CD4-positive, alpha-beta T cell treated with Interferon gamma for 1 hour (primary cell): ENCODE data around the gene PCNA.

Experiments used
- DNase-seq: peaks from one replicate; pipeline ENCODE4 v3.0.0-alpha.2; 2020

Gene PCNA

GRCh38 chr20:5119435-5120184 lies at the start of gene PCNA:
PCNA (minus strand) TSS chr20:5119958; CDS start chr20:5119798, 160 bp downstream.
- DNase-seq, result peak; percentile 94

DNA sequence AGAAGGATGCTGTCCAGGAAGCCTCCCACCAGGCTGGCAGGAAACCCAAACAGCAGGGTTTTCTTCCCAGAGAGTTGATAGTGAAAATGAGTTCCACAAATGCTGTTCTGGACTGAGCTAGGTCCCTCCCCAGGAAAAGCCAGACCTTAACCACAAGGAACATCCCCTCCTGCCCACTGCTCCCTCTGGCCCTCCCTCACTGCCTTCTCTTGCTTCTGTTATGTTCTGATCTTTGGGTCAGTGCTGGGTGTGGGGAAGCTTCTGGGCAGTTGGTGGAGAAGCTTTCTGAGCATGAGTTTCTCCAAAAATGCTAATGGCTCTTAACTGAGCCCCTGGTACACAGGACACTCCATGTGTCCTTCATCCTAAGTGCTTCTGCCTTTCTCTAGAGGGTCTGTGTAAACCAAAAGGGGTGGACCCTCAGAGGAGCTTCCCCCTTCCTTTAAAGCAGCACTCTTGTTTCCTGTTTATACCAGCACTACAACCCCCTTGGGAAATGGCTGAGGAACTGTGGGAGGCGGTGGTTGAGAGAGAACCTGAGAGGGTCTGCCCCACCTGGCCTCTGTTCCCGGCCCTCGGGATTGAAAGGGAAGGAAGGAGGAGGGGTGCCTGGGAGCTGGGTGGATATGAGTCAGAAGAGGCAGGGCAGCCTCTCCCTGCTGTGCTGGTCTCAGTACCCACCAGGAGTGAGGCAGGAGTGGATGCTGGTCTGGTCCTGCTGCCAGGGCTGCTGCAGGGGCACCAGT lies 49.1 kb upstream of the PCNA start:
- DNase-seq, result no peak

DNA sequence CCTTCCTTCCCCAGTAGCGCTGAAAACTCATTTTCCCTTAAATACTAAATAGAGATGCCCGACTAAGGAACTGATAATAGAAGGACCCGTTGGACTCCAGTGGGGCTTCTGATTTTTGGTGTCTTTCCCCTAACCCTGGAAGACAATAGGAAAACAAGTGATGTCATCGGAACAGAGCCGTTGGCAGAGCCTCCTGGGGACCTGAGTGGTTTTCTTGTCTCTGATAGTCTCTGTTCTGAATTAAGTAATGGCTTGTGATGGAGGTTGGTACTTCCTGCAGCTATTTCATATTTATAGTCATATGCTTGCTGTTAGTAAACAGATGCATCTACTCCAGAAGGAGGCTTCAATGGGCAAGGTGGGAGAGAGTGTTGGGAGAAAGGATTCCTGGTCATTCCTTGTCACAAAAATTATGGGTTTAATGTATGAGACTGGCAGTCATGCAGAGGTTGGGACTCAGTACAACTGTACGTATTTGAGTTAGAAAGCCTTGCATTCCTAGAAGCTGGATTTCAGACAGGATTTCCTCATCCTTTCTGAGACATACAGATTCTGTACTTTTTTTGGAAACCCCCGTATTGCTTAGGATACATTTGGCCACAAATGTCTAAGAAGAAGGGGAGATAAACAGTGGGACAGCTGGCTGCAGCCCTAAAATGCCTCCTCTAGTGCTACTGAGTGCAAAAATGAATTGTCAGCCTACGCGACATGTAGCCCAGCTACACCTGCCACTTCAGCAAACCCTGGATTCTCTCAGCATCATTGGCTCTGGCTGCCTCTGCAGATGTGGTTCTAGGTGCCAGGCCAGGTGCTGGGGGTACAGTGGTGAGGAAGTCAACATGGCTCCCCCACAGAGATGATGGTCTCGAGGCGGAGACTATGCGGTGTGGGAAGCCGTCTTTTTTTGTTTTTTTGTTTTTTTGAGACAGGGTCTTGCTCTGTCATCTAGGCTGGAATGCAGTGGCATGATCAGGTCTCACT lies 45.2 kb upstream of the PCNA start:
- DNase-seq, result no peak

DNA sequence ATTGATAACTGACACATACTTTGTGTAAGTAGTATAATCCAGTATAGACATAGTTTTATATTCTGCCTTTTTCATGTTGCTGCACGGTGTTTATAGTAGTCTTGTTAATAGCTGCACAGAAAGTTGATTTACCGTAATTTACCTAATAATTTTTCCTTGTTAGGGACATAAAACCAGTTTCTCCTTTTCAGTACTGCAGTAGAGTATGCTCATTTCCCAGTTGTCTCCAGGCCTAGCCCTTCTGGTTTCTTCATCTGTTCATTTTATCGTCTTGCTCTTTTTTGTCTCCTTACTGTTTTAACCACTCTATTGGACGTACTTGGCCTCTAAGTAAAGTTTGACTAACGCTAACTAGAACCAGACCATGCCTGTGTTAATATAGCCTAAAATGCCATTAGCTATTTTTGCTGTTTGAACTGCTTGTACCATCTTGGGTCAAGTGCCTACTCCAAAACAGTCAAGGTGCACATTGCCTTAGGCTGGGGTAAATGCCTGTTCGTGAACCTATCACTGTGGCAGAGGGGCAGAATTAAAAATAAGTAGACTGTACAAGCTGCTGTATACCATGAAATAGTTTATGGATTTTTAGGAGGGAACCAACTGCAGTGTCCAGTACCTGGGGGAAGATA lies 41.9 kb upstream of the PCNA start:
- DNase-seq, result no peak

GRCh38 chr20:5160882-5161281 lies 41.1 kb upstream of the PCNA start:
- no peak for DNase-seq

- no peak for DNase-seq
Measured at GRCh38 chr20:5159928-5160327, 40.2 kb upstream of the PCNA start.

DNA sequence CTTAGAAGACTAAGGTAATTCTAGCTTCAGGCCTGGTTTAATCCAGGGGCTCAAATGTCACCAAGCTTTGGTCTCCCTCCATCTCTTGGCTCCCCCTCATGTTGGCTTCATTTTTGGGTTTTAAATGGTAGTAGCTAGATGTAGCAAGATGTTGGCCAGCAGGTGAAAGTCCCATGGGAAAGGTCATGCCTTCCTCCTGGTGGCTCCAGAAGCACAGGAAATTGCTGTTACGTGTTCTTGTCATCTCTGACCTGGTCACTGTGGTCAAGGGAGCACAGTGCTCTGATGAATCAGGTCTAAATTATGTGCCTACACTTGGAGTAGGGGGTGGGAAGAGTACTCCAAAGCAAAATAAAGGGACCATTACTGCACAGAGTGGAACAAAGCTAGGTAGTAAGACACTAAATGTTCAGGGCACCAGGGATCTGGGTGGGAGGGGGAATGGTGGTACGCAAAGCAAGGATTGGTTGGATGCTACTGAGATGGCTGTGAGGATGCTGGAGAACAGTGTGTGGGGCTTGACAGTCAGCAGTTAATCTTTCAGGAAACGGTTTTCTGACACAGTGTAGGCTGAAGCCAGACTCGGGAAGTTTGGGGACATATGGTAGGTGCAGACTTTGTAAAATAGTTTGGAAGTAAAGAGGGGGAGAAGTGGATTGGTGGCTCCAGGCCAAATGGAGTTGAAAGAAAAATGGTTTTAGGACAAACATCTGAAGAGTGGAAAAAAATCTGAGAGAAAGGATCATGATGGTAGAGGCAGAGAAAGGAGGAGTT lies 37.1 kb upstream of the PCNA start:
- no peak for DNase-seq

- DNase-seq, result no peak
Measured at GRCh38 chr20:5155404-5155803, 35.6 kb upstream of the PCNA start.

- DNase-seq, result no peak
Measured at GRCh38 chr20:5154543-5154925, 34.8 kb upstream of the PCNA start.

- DNase-seq, result no peak
Measured at GRCh38 chr20:5153612-5154542, 34.1 kb upstream of the PCNA start.

GRCh38 chr20:5153152-5153467 lies 33.4 kb upstream of the PCNA start:
- DNase-seq, result no peak

DNA sequence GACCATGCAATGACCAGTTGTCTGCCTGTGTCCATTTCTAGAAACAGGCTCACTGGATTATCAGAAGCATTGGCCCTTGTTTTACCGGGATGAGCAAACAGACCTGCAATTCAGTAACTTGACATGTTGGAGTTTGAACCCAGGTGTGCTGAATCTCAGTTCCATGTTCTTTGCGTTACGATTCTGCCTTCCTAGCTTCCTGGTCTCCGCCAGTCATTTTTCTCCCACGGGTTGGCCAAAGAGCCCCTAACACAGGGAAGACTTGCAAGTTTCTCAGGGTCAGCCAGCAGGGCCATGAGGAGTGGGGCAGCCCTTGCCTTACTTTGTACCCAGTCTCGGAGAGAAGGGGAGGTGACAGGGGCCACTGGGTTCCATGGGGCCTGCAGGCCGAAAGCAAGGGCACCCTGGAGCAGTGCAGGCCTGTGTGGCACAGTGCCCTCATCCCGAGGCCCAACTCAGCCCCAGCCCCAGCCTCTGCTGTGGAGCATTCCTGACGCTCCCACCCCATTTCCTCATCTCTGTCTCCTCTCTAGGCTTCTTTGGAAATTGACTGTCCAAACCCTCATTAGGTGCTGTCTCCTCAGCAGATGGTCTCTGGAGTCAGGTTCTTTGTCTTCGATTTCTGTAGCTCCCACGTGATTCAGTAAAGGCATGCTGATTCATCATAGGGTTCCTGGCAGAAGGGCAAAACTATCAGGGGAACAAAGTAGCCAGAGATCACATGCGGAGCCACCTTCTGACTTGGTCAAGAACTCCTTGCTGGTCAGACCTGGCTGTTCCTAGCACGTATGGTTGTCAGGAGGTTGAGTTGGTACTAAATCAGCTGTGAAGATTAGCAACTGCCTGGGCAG lies 30.7 kb upstream of the PCNA start:
- no peak for DNase-seq

- DNase-seq, result no peak
Measured at GRCh38 chr20:5149892-5150225, 30.1 kb upstream of the PCNA start.

DNA sequence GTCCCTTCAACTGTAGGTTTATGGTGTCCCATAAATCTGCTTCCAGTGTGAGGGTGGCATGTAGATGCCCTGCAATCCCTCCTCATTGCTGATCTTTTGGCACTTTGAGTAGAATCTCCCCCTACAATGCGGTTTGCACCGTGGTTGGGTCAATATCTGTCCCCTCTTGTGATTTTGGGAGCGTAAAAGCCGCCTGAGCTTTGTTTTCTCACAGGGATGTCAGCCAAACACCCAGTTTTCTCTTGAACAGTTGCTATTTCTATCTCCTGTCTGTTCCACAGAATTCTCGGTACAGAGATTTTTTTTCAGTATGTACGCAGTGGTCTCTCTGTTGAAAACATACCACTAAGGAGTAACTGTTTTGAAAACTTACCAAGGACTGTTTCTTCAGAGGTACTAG lies 28.8 kb upstream of the PCNA start:
- DNase-seq, result no peak

DNA sequence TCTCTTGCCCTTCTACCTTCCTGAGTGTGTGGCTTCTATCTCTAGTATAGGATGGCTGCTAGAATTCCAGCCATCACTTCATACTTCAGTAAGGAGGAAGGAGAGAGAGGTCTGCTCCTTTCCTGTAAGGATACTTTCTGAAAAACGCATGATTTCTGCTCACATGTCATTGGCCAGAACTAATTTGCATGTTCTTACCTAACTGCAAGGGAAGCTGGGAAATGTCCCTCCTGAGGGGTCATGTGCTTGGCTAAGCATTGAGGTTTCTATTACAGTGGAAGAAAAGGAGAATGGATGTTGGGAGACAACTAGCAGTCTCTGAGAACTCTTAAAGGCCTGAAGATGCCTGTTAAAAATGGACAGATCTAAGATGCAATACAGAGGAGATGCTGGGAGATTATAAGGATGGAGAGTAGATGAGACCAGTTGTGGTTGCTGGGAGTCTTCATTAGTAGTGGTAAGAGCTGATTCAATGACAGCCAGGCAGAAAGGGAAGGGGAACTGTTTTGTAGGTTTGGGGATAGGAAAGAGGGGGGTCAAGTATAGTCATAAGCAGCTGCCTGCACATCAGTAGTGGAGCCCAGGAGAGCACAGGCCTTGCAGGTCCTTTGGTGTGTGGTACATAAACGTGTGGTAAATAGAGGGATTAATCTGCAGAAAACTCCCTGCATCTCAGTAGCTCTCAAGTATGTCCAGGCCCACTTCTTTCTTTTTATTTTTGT lies 27.3 kb upstream of the PCNA start:
- no peak for DNase-seq

DNA sequence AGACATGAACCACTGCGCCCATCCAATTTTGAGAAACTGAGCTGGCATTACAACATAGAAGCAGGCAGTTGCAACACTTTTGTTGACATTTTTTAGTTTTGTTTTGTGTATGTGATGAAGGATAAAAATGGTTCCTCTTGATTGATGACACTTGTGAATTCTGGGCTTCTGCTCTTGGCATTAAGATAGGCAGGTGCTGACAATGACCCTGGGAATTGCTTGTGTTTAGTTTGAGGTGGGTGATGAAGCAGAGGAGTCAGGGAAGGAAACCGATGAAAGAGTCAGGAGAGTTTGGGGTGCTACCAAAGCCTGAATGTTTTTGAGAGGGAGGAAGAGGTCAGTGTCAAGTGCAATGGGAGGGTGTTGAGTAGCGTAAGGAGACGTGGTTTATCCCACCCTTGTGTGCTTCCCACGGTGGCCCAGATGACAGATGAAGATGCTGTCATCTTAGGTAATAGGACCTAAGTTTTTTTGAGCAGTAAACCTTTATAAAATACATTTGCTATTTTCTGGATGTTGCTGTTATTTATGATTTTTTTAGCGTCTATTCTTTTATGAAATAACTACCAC lies 26.4 kb upstream of the PCNA start:
- no peak for DNase-seq

DNA sequence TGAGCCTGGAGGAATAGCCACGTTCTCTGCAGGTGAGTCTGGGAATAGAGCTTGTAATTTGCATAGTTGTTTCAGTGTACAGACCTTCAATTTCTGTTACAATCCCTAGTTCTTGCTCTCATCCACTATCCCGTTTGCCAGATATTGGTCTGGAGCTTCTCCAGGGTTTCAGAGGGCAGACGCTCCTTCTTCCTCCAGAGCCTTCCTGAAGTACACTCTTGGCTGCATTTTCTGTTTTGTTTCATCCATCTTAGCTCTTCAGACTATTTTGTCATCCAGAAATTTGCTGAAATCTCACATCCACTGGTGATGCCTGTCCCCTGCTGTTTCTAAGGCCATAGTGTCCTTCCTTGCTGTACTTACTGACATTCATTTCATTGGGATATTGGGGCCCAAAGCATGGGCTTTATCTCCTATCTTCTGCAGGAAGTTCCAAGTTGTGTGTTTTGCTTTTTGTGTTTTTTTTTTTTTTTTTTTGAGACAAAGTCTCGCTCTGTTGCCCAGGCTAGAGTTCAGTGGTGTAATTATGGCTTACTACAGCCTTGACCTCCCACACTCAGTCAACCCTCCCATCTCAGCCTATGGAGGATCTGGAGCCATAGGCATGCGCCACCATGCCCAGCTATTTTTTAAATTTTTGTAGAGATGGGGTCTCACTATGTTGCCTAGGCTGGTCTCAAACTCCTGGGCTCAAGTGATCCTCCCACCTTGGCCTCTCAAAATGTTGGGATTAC lies 25.8 kb upstream of the PCNA start:
- DNase-seq, result no peak

- DNase-seq, result no peak
Measured at GRCh38 chr20:5143851-5144250, 24.1 kb upstream of the PCNA start.
